ENCODE measurements around the gene HAND1. TPM values are rescaled to one million over a fixed set of nuclear protein-coding genes. Genes with fewer than 3 reads are reported as not detected.

Gene HAND1
- total RNA-seq, 2 experiments from 2014 or later: not detected

- Mint-ChIP-seq H3K27ac (no peak overlapping the region), H3K36me3 (ENCODE audit: low read depth) (peaks cover 31% of the 10 kb centered on the region), H3K9me3 (no peaks in the 10 kb centered on the region), H3K4me3 (no peak overlapping the region), H3K27me3 (no peaks in the 10 kb centered on the region), H3K4me1 (ENCODE audit: low read depth) (no peaks in the 10 kb centered on the region)
- ATAC-seq (no peak), DNase-seq (no peak)
- ChIA-PET CTCF (no interaction called here), POLR2A (interaction anchor here (1.0 kb wide), 1 partner anchor 14 kb away, joined by 4 read pairs; no protein-coding TSS in a partner anchor)
- intact Hi-C loops (cut with micrococcal nuclease): no loop called here
- TF ChIP-seq CTCF (IDR thresholded peaks at IDR 0.05): no peak
Observed at GRCh38 chr5:154429341-154429740, 48.7 kb downstream of the HAND1 start.

- no peak for DNase-seq
- Mint-ChIP-seq H3K36me3 (ENCODE audit: low read depth) (peaks cover 31% of the 10 kb centered on the region), H3K4me1 (ENCODE audit: low read depth) (peaks cover 2% of the 10 kb centered on the region), H3K27ac (no peak overlapping the region), H3K4me3 (no peak overlapping the region), H3K9me3 (peaks cover 3% of the 10 kb centered on the region), H3K27me3 (no peaks in the 10 kb centered on the region)
- ATAC-seq: no peak
- ChIA-PET CTCF (no interaction called here), POLR2A (no interaction called here)
- intact Hi-C loops (cut with micrococcal nuclease): no loop called here
- TF ChIP-seq CTCF (IDR thresholded peaks at IDR 0.05): no peak
Observed at GRCh38 chr5:154428208-154428607, 49.8 kb downstream of the HAND1 start.

Other genes with a start within 250 kb of the HAND1 start
- 10 to 100 TPM; 24.6 to 31.7 TPM for gene SAP30L, start 32.2 kb downstream of the HAND1 start, total RNA-seq